Hematopoietic multipotent progenitor cell treated with erythropoietin and hydrocortisone succinate and interleukin-3 and kit ligand, for 8 days (in vitro differentiated cells): Measurements from ENCODE around the gene MADCAM1.
A peak's percentile ranks its signal among the peaks of the same experiment; 100 is the strongest.
"Not testable (repeated sequence)": the region's sequence is repeated elsewhere in the genome, so short reads cannot be mapped to it uniquely, and the experiment has no call there.

Source experiments
- DNase-seq: peaks from one replicate; pipeline ENCODE4 v3.0.0-alpha.2; 2015

MADCAM1 gene

GRCh38 chr19:465056-465816, 31.1 kb upstream of the MADCAM1 start:
- no peak for DNase-seq

- DNase-seq: no peak
These were observed 28.7 kb upstream of the MADCAM1 start for GRCh38 chr19:467554-467953.

GRCh38 chr19:468587-469256, 27.6 kb upstream of the MADCAM1 start:
- DNase-seq: no peak

GRCh38 chr19:469833-470232, 26.5 kb upstream of the MADCAM1 start:
- DNase-seq: no peak

GRCh38 chr19:470701-471100, 25.6 kb upstream of the MADCAM1 start:
- no peak for DNase-seq

GRCh38 chr19:472005-472858, 24.1 kb upstream of the MADCAM1 start:
- DNase-seq: no peak

GRCh38 chr19:474126-475078, 21.9 kb upstream of the MADCAM1 start:
- DNase-seq: no peak

- DNase-seq: no peak
These were observed 20.9 kb upstream of the MADCAM1 start for GRCh38 chr19:475360-475759.

GRCh38 chr19:478236-478903, 17.9 kb upstream of the MADCAM1 start:
- DNase-seq: no peak

- DNase-seq: no peak
These were observed 17.3 kb upstream of the MADCAM1 start for GRCh38 chr19:478976-479375.

GRCh38 chr19:480016-480855, 16.1 kb upstream of the MADCAM1 start:
- DNase-seq: peak; percentile 62

GRCh38 chr19:481100-481499, 15.2 kb upstream of the MADCAM1 start:
- DNase-seq: not testable (repeated sequence)

- no peak for DNase-seq
These were observed 13.9 kb upstream of the MADCAM1 start for GRCh38 chr19:482186-483041.

GRCh38 chr19:483332-484072, 12.8 kb upstream of the MADCAM1 start:
- DNase-seq: no peak

- no peak for DNase-seq
These were observed 11.8 kb upstream of the MADCAM1 start for GRCh38 chr19:484494-484893.

GRCh38 chr19:485077-485476, 11.2 kb upstream of the MADCAM1 start:
- no peak for DNase-seq

- DNase-seq: no peak
These were observed 10.6 kb upstream of the MADCAM1 start for GRCh38 chr19:485583-486236.
